IMR-90 (cell line): ENCODE data around the gene EPC1. TPM values are rescaled to one million over a fixed set of nuclear protein-coding genes. Genes with fewer than 3 reads are reported as not detected.

Experiments used
- ATAC-seq: fragments of 200-7000 bp; cut with Tn5 transposase; 2 replicates; pipeline ENCODE4 v1.9.1; 2020; ENCODE audit warnings: low read depth, mild to moderate bottlenecking, moderate library complexity
- BruUV-seq: library from RNA; stranded (reverse); fragments of 400-500 nt; replicated peaks from 2 replicates; lab custom pipeline; 2021; lab: Mats Ljungman, UMichigan
- CTCF ChIA-PET: fragments of 300-600 bp; formaldehyde crosslinking; extraction: SDS; loops from one replicate; lab custom pipeline; 2021; ENCODE audit warnings: antibody characterized with exemption; lab: Yijun Ruan, JAX
- POLR2A ChIA-PET: fragments of 300-600 bp; sonication (Branson Sonifier 250); formaldehyde crosslinking; loops from one replicate; lab custom pipeline; 2022; ENCODE audit warnings: antibody characterized with exemption; ENCODE audit not compliant: unreplicated experiment; lab: Charles Lee
- DNase-seq: peaks from one replicate; pipeline ENCODE4 v3.0.0; 2013
- H2AFZ ChIP-seq: replicated peaks from 2 replicates; pipeline ENCODE3; 2013; ENCODE audit warnings: low read length, mild to moderate bottlenecking; ENCODE audit not compliant: poor library complexity
- H2AK5ac ChIP-seq: 2 replicates; pipeline ENCODE4 v1.6.1; 2013; ENCODE audit warnings: low read depth, low read length, inconsistent platforms
- H2AK9ac ChIP-seq: replicated peaks from 2 replicates; pipeline ENCODE3; 2013; ENCODE audit warnings: mild to moderate bottlenecking, low read depth, low read length, moderate library complexity; ENCODE audit not compliant: poor library complexity
- H2BK120ac ChIP-seq: 2 replicates; pipeline ENCODE4 v1.6.1; 2013; ENCODE audit warnings: low read depth, low read length, inconsistent platforms
- H2BK15ac ChIP-seq: 3 replicates; pipeline ENCODE4 v1.6.1; 2013; ENCODE audit warnings: low read depth, low read length, inconsistent platforms
- H2BK20ac ChIP-seq: 2 replicates; pipeline ENCODE4 v1.6.1; 2013; ENCODE audit warnings: low read depth, mild to moderate bottlenecking, inconsistent platforms, low read length, moderate library complexity
- H2BK5ac ChIP-seq: 2 replicates; pipeline ENCODE4 v1.6.1; 2013; ENCODE audit warnings: mild to moderate bottlenecking, low read depth, low read length, inconsistent platforms; ENCODE audit not compliant: poor library complexity, severe bottlenecking
- H3K14ac ChIP-seq: replicated peaks from 2 replicates; pipeline ENCODE4 v1.6.1; 2013; ENCODE audit warnings: low read depth, low read length, inconsistent platforms
- H3K18ac ChIP-seq: 2 replicates; pipeline ENCODE4 v1.6.1; 2013; ENCODE audit warnings: low read depth, low read length, control low read depth
- H3K23ac ChIP-seq: 2 replicates; pipeline ENCODE4 v1.6.1; 2013; ENCODE audit warnings: low read depth, low read length, inconsistent platforms
- H3K27ac ChIP-seq: 2 replicates; pipeline ENCODE4 v1.5.1; 2013; ENCODE audit warnings: mild to moderate bottlenecking, control low read depth, low read length; ENCODE audit not compliant: insufficient read depth
- H3K27me3 ChIP-seq: 2 replicates; pipeline ENCODE4 v1.6.1; 2013; ENCODE audit warnings: low read length; ENCODE audit not compliant: control insufficient read depth, insufficient read depth
- H3K36me3 ChIP-seq: 2 replicates; pipeline ENCODE4 v1.6.1; 2013; ENCODE audit warnings: low read length, mixed read lengths; ENCODE audit not compliant: control insufficient read depth, insufficient read depth
- H3K4ac ChIP-seq: 2 replicates; pipeline ENCODE4 v1.6.1; 2013; ENCODE audit warnings: low read depth, low read length, inconsistent platforms
- H3K4me1 ChIP-seq: 2 replicates; pipeline ENCODE4 v1.6.1; 2013; ENCODE audit warnings: low read length, mixed read lengths; ENCODE audit not compliant: control insufficient read depth, insufficient read depth
- H3K4me2 ChIP-seq: 2 replicates; pipeline ENCODE4 v1.6.1; 2013; ENCODE audit warnings: low read depth, mild to moderate bottlenecking, control low read depth, low read length, moderate library complexity
- H3K4me3 ChIP-seq: 2 replicates; pipeline ENCODE4 v1.5.1; 2013; ENCODE audit warnings: low read depth, mild to moderate bottlenecking, control low read depth, low read length, moderate library complexity; ENCODE audit not compliant: insufficient read depth
- H3K56ac ChIP-seq: 2 replicates; pipeline ENCODE4 v1.6.1; 2013; ENCODE audit warnings: low read length, inconsistent platforms; ENCODE audit not compliant: insufficient read depth; ENCODE audit errors: extremely low read depth
- H3K79me1 ChIP-seq, 2 experiments: 2 replicates each; pipeline ENCODE4 v1.6.1; 2013; ENCODE audit warnings: low read length in 2 of 2, inconsistent platforms in 1 of 2, low read depth in 1 of 2
- H3K9ac ChIP-seq: 2 replicates; pipeline ENCODE4 v1.6.1; 2013; ENCODE audit warnings: low read depth, low read length, control low read depth
- H3K9me1 ChIP-seq: 2 replicates; pipeline ENCODE4 v1.6.1; 2013; ENCODE audit warnings: low read length, inconsistent platforms; ENCODE audit not compliant: insufficient read depth
- H3K9me3 ChIP-seq: 2 replicates; pipeline ENCODE4 v1.6.1; 2013; ENCODE audit warnings: low read length; ENCODE audit not compliant: control insufficient read depth, insufficient read depth
- H4K20me1 ChIP-seq: 2 replicates; pipeline ENCODE4 v1.6.1; 2013; ENCODE audit warnings: low read length, inconsistent platforms; ENCODE audit not compliant: insufficient read depth
- H4K5ac ChIP-seq: 2 replicates; pipeline ENCODE4 v1.6.1; 2013; ENCODE audit warnings: mild to moderate bottlenecking, low read depth, low read length, control low read depth
- H4K8ac ChIP-seq, 2 experiments: 2 replicates each; pipeline ENCODE4 v1.6.1; 2013; ENCODE audit warnings: low read depth in 2 of 2, low read length in 2 of 2, control low read depth in 1 of 2, inconsistent platforms in 1 of 2
- H4K91ac ChIP-seq: 2 replicates; pipeline ENCODE4 v1.6.1; 2013; ENCODE audit warnings: low read depth, low read length, inconsistent platforms; ENCODE audit not compliant: insufficient read depth
- BHLHE40 ChIP-seq: fragments of 150-350 bp; IDR thresholded peaks from 2 replicates; pipeline ENCODE4 v1.6.1; 2016; ENCODE audit warnings: mild to moderate bottlenecking, low read depth, low read length
- CEBPB ChIP-seq: IDR thresholded peaks from 2 replicates; pipeline ENCODE4 v1.6.1; 2012; ENCODE audit warnings: low read depth, low read length, improper control_type of control experiment
- CHD1 ChIP-seq: IDR thresholded peaks from 2 replicates; pipeline ENCODE4 v1.6.1; 2012; ENCODE audit warnings: low read depth, low read length, improper control_type of control experiment
- FOS ChIP-seq: fragments of 150-350 bp; IDR thresholded peaks from 2 replicates; pipeline ENCODE4 v1.6.1; 2016; ENCODE audit warnings: low read depth, low read length
- MAFK ChIP-seq: IDR thresholded peaks from 2 replicates; pipeline ENCODE4 v1.6.1; 2012; ENCODE audit warnings: low read depth, low read length, improper control_type of control experiment
- MAZ ChIP-seq: IDR thresholded peaks from 2 replicates; pipeline ENCODE4 v1.6.1; 2012; ENCODE audit warnings: low read depth, mild to moderate bottlenecking, low read length, improper control_type of control experiment, moderate library complexity, borderline replicate concordance
- MXI1 ChIP-seq: IDR thresholded peaks from 2 replicates; pipeline ENCODE4 v1.6.1; 2012; ENCODE audit warnings: low read depth, mild to moderate bottlenecking, low read length, moderate library complexity, borderline replicate concordance
- NFE2L2 ChIP-seq: fragments of 150-350 bp; IDR thresholded peaks from 2 replicates; pipeline ENCODE4 v1.6.1; 2016; ENCODE audit warnings: low read depth, mild to moderate bottlenecking, low read length
- POLR2A ChIP-seq: IDR thresholded peaks from 2 replicates; pipeline ENCODE4 v1.6.1; 2012; ENCODE audit warnings: mild to moderate bottlenecking, low read depth, low read length
- RAD21 ChIP-seq: IDR thresholded peaks from 2 replicates; pipeline ENCODE4 v1.6.1; 2012; ENCODE audit warnings: low read length, improper control_type of control experiment
- RCOR1 ChIP-seq: IDR thresholded peaks from 2 replicates; pipeline ENCODE4 v1.6.1; 2012; ENCODE audit warnings: mild to moderate bottlenecking, low read length, improper control_type of control experiment; ENCODE audit not compliant: insufficient replicate concordance
- RFX5 ChIP-seq: IDR thresholded peaks from 2 replicates; pipeline ENCODE4 v1.8.0; 2012; ENCODE audit warnings: low read depth, mild to moderate bottlenecking, low read length, moderate library complexity
- SMC3 ChIP-seq: fragments of 150-350 bp; IDR thresholded peaks from 2 replicates; pipeline ENCODE4 v1.6.1; 2016; ENCODE audit warnings: low read depth, mild to moderate bottlenecking, antibody characterized with exemption, low read length, moderate library complexity
- dilution Hi-C: fragments of 300-500 bp; cut with HindIII; formaldehyde crosslinking; loops from one replicate; pipeline ENCODE4 v1.14.3; 2018; ENCODE audit warnings: low sequenced_read_pairs; ENCODE audit not compliant: unreplicated experiment
- in situ Hi-C: fragments of 300-500 bp; cut with MboI; formaldehyde crosslinking; loops from 3 replicates; pipeline ENCODE4 v1.14.3; 2019; ENCODE audit warnings: low sequenced_read_pairs, inconsistent platforms, mixed read lengths
- intact Hi-C: fragments of 100-400 bp; cut with micrococcal nuclease; formaldehyde crosslinking; loops from 2 replicates; pipeline ENCODE4 v1.10.0; 2022
- polyA plus RNA-seq, 3 experiments: library from polyadenylated mRNA; depleted of rRNA; stranded (reverse); fragments of >200 nt; gene quantifications; 2 replicates each; pipeline ENCODE4 v1.2.3, GENCODE V29; 2012; ENCODE audit warnings: low replicate concordance in 1 of 3
- total RNA-seq: library from RNA; depleted of rRNA; stranded (reverse); fragments of >200 nt; gene quantifications from 2 replicates; pipeline ENCODE4 v1.2.3, GENCODE V29; 2012
- TF ChIP-seq, protein P1 (sequence below): fragments of 150-350 bp; IDR thresholded peaks from 2 replicates; pipeline ENCODE4 v1.6.1; 2016; ENCODE audit warnings: low read depth, mild to moderate bottlenecking, low read length, moderate library complexity, borderline replicate concordance
- TF ChIP-seq, protein P2 (sequence below): conservative IDR thresholded peaks from 2 replicates; pipeline ENCODE4 v1.5.1; 2012; ENCODE audit warnings: mild to moderate bottlenecking, low read depth, low read length, improper control_type of control experiment
- TF ChIP-seq, protein P3 (sequence below): fragments of 150-350 bp; IDR thresholded peaks from 2 replicates; pipeline ENCODE4 v1.6.1; 2017; ENCODE audit warnings: mild to moderate bottlenecking, antibody characterized with exemption, low read length, low read depth

Gene EPC1
- total and polyA plus RNA-seq, 2 of the 4 experiments (the other 2 are of a cell fraction), result 21.9 to 23.5 TPM

DNA sequence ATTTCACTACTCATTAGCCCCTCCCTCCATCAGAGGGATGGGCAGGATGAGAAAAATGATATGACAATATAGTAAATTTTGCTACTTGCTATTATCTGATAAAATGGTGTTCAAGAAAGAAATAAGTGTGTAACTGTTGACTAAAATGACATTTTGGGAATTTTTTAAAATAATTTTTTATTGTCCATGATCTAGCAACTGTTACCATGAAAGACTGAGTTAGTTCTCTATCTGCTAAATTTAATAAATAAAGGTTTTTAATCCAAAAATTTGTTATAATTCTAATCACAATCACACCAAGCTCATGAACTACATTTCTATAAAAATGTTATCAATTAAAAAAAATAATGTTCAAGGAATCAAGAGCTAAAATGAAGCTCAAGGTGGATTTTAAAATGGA, 28.7 kb upstream of the EPC1 start:
- Histone ChIP-seq H2AK9ac (no peak overlapping the region), H4K8ac (no peak overlapping the region), H3K27ac (no peak overlapping the region), H3K36me3 (no peaks in the 10 kb centered on the region), H2AK5ac (no peak overlapping the region), H2BK15ac (no peak overlapping the region), H3K23ac (no peak overlapping the region), H3K4me3 (no peak overlapping the region), H4K5ac (no peak overlapping the region), H4K91ac (no peak overlapping the region), H3K4ac (no peak overlapping the region), H3K9ac (no peak overlapping the region), H3K4me2 (no peak overlapping the region), H3K4me1 (0 out of 2 replicates have a peak, but pooled peaks cover 1% of the 10 kb centered on the region), H3K18ac (no peak overlapping the region), H4K20me1 (peaks cover 5% of the 10 kb centered on the region; the same call in 1 of the 2 replicates), H2BK20ac (no peak overlapping the region), H3K27me3 (no peaks in the 10 kb centered on the region), H3K56ac (no peak overlapping the region), H2BK5ac (no peak overlapping the region), H3K79me1 (peaks cover 12 to 28% of the 10 kb centered on the region in 2 experiments; a peak in 3 of 4 replicates), H3K9me1 (peaks cover 2% of the 10 kb centered on the region), H3K14ac (no peak overlapping the region), H2BK120ac (no peak overlapping the region), H3K9me3 (no peaks in the 10 kb centered on the region), H2AFZ (no peak overlapping the region)
- ChIA-PET CTCF (no interaction called here), POLR2A (no interaction called here)
- dilution Hi-C loops, result no loop called here
- in situ Hi-C loops, result no loop called here
- ATAC-seq (no peak), DNase-seq (no peak)
- no TSS peak for BruUV-seq
- intact Hi-C loops, result loop anchor here (2.0 kb wide), 1 partner anchor 43 kb away; no protein-coding TSS in a partner anchor
- TF ChIP-seq MXI1 (no peak), RAD21 (no peak), NFE2L2 (no peak), CHD1 (no peak), RCOR1 (no peak), BHLHE40 (no peak), POLR2A (no peak), MAFK (no peak), MAZ (no peak), SMC3 (no peak), CEBPB (no peak), RFX5 (no peak), FOS (no peak)
- TF ChIP-seq, protein P1, sequence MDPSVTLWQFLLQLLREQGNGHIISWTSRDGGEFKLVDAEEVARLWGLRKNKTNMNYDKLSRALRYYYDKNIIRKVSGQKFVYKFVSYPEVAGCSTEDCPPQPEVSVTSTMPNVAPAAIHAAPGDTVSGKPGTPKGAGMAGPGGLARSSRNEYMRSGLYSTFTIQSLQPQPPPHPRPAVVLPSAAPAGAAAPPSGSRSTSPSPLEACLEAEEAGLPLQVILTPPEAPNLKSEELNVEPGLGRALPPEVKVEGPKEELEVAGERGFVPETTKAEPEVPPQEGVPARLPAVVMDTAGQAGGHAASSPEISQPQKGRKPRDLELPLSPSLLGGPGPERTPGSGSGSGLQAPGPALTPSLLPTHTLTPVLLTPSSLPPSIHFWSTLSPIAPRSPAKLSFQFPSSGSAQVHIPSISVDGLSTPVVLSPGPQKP, result no peak
- TF ChIP-seq, protein P2, sequence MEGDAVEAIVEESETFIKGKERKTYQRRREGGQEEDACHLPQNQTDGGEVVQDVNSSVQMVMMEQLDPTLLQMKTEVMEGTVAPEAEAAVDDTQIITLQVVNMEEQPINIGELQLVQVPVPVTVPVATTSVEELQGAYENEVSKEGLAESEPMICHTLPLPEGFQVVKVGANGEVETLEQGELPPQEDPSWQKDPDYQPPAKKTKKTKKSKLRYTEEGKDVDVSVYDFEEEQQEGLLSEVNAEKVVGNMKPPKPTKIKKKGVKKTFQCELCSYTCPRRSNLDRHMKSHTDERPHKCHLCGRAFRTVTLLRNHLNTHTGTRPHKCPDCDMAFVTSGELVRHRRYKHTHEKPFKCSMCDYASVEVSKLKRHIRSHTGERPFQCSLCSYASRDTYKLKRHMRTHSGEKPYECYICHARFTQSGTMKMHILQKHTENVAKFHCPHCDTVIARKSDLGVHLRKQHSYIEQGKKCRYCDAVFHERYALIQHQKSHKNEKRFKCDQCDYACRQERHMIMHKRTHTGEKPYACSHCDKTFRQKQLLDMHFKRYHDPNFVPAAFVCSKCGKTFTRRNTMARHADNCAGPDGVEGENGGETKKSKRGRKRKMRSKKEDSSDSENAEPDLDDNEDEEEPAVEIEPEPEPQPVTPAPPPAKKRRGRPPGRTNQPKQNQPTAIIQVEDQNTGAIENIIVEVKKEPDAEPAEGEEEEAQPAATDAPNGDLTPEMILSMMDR, result no peak
- TF ChIP-seq, protein P3, sequence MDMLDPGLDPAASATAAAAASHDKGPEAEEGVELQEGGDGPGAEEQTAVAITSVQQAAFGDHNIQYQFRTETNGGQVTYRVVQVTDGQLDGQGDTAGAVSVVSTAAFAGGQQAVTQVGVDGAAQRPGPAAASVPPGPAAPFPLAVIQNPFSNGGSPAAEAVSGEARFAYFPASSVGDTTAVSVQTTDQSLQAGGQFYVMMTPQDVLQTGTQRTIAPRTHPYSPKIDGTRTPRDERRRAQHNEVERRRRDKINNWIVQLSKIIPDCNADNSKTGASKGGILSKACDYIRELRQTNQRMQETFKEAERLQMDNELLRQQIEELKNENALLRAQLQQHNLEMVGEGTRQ, result no peak
